PFSK-1 (cell line): ENCODE data around the gene FIBP.

ENCODE experiments used
- FOXP2 ChIP-seq: optimal IDR thresholded peaks from 2 replicates; pipeline ENCODE3; 2011; ENCODE audit warnings: borderline replicate concordance, control low read depth, inconsistent platforms; ENCODE audit not compliant: insufficient read depth; ENCODE audit errors: extremely low read length, extremely low read depth
- POLR2AphosphoS5 ChIP-seq: IDR thresholded peaks from 2 replicates; pipeline ENCODE4 v1.6.1; 2012; ENCODE audit warnings: low read depth, mild to moderate bottlenecking, control low read depth, low read length, moderate library complexity
- SIN3A ChIP-seq: IDR thresholded peaks from 2 replicates; pipeline ENCODE4 v1.6.1; 2012; ENCODE audit warnings: mild to moderate bottlenecking, low read length, moderate library complexity, borderline replicate concordance; ENCODE audit not compliant: insufficient read depth
- TAF1 ChIP-seq: IDR thresholded peaks from 2 replicates; pipeline ENCODE4 v1.6.1; 2012; ENCODE audit warnings: low read length, control low read depth, borderline replicate concordance; ENCODE audit not compliant: insufficient read depth
- TF ChIP-seq, protein P1 (sequence below), 2 experiments: IDR thresholded peaks; 2 replicates each; pipeline versions ENCODE4 v1.6.1 to v1.8.0; 2011 to 2012; ENCODE audit warnings: low read depth in 2 of 2, low read length in 2 of 2, control low read depth in 1 of 2, inconsistent platforms in 1 of 2, mild to moderate bottlenecking in 1 of 2, moderate library complexity in 1 of 2; ENCODE audit not compliant: insufficient read depth in 1 of 2

Gene FIBP

DNA sequence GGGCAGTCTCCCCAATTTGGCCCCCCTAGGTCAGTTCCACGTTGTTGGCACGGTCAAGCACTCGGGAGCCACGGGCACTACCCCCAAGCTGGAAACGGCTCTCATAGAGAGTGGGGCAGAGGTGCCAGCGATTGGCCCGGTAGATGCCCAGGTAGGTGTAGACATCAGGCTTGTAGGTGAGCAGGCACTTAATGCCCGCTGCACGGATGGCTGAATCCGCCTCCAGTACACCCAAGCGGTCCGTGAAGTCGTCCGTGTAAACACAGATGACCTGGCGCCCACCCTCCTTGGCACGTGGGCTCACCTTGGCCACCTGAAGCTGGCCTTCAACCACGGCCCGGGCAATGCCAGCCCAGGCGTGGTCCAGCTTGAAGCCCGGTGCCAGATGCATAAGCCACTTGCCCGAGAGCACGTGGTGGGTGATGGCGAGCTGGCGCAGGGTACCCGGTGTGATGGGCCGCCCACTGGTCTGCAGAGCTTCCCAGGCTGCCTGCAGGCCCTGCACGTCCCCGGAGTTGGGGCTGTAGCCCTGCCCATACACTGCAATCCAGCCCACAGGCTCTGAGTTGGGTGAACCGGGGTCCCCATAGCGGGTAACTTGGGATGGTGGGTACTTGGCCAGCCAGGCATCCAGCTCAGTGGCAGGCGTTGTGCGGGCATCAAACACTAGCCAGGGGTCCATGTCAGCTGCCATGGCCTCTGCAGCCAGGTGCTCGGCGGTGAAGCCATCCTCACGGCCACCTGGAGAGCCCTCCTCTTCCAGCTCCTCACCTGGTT is 29.4 kb upstream of the FIBP start:
- TF ChIP-seq, protein P1, sequence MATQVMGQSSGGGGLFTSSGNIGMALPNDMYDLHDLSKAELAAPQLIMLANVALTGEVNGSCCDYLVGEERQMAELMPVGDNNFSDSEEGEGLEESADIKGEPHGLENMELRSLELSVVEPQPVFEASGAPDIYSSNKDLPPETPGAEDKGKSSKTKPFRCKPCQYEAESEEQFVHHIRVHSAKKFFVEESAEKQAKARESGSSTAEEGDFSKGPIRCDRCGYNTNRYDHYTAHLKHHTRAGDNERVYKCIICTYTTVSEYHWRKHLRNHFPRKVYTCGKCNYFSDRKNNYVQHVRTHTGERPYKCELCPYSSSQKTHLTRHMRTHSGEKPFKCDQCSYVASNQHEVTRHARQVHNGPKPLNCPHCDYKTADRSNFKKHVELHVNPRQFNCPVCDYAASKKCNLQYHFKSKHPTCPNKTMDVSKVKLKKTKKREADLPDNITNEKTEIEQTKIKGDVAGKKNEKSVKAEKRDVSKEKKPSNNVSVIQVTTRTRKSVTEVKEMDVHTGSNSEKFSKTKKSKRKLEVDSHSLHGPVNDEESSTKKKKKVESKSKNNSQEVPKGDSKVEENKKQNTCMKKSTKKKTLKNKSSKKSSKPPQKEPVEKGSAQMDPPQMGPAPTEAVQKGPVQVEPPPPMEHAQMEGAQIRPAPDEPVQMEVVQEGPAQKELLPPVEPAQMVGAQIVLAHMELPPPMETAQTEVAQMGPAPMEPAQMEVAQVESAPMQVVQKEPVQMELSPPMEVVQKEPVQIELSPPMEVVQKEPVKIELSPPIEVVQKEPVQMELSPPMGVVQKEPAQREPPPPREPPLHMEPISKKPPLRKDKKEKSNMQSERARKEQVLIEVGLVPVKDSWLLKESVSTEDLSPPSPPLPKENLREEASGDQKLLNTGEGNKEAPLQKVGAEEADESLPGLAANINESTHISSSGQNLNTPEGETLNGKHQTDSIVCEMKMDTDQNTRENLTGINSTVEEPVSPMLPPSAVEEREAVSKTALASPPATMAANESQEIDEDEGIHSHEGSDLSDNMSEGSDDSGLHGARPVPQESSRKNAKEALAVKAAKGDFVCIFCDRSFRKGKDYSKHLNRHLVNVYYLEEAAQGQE (IDR thresholded peaks at IDR 0.05; ENCODE audit: insufficient read depth in 1 of 2, low read depth in 2 of 2, low read length in 2 of 2): no peak
- TF ChIP-seq TAF1: no peak
- no peak for TF ChIP-seq POLR2AphosphoS5
- no peak for TF ChIP-seq SIN3A
- no peak for TF ChIP-seq FOXP2

DNA sequence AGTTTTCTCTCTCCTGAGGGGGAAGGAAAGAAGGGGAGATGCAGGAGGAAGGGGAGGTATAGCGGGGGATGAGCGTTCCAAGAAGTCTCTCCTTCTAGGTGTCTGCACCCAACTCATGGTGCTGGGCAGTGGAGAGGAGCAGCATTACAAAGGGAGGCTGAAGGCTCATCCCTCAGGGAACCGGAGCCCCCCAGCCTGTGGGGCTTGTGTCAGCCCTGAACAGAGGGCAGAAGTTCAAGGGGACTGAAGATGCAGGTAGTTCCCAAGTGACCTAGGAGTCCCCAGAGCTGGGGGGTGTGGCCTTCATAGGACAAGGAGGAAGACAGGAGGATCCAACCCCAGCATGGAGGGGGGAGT is 28.8 kb upstream of the FIBP start:
- TF ChIP-seq FOXP2 (no peak), TAF1 (no peak), POLR2AphosphoS5 (no peak), SIN3A (no peak)
- TF ChIP-seq, protein P1 (IDR thresholded peaks at IDR 0.05; ENCODE audit: insufficient read depth in 1 of 2, low read depth in 2 of 2, low read length in 2 of 2): no peak

DNA sequence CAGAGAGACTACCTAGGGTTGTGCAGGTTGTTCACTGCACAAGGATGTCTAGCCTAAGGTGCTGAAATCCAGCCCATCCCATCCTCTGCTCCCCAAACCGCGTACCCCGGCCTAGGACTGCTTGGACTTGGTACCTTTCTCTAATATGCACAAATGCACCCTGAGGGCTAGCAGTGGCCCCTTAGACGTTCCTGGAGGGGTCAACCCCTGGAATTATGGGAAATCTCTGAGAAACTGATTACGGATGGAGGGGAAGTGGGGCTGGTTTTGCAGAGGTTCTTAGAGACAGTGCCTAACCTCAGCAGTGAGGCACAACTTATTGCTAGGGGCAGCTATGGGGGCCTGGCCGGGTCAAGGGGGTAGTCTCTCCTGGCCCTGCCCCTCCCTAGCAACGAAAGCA is 28.1 kb upstream of the FIBP start:
- no peak for TF ChIP-seq SIN3A
- TF ChIP-seq, protein P1 (IDR thresholded peaks at IDR 0.05; ENCODE audit: insufficient read depth in 1 of 2, low read depth in 2 of 2, low read length in 2 of 2): no peak
- TF ChIP-seq FOXP2: no peak
- no peak for TF ChIP-seq TAF1
- no peak; the same call in 1 of the 2 replicates for TF ChIP-seq POLR2AphosphoS5

DNA sequence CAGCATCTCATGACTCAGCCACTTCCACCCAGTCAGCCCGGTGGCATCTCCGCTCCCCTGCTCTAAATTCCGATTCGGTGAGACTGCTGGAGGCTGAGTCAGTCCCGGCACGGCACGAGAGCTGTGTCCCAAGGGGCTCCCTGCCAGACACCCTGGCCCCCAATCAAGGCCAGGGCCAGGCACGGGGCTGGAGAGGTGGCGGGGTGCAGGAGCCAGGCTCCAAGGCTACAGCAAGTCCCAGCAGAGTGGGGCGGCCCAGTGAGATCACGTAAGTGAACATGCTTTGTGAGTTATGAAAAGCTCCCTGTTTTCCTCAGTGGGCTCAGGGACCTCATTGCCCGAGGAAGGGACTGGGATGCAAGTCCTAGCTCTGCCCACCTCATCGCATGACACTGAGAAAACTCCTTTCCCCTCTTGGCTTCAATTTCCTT is 27.6 kb upstream of the FIBP start:
- TF ChIP-seq, protein P1 (IDR thresholded peaks at IDR 0.05; ENCODE audit: insufficient read depth in 1 of 2, low read depth in 2 of 2, low read length in 2 of 2): no peak
